CD14-positive monocyte (primary cell): ENCODE data around the gene TTC39B. TPM values are rescaled to one million over a fixed set of nuclear protein-coding genes. Genes with fewer than 3 reads are reported as not detected.

ENCODE experiments used
- DNase-seq, 3 donors: peaks; one replicate each; pipeline ENCODE4 v3.0.0-alpha.2; 2011 to 2022
- H2AFZ ChIP-seq: 2 replicates; pipeline ENCODE4 v1.6.0; 2012; ENCODE audit warnings: mild to moderate bottlenecking, low read depth, low read length, inconsistent platforms; ENCODE audit not compliant: insufficient read depth, poor library complexity, severe bottlenecking
- H3K27ac ChIP-seq, 2 donors: 1 replicate in 1 of 2; 2 replicates in 1 of 2; pipeline ENCODE4 v1.5.1; 2012 to 2013; ENCODE audit warnings: low read length in 2 of 2, control low read depth in 1 of 2, inconsistent platforms in 1 of 2, low read depth in 1 of 2, mild to moderate bottlenecking in 1 of 2
- H3K27me3 ChIP-seq, 2 donors: one replicate each; pipeline versions ENCODE4 v1.6.0 to v1.6.1; 2011 to 2013; ENCODE audit warnings: low read length in 2 of 2; ENCODE audit not compliant: control insufficient read depth in 2 of 2, insufficient read depth in 2 of 2
- H3K36me3 ChIP-seq, 2 donors: replicated peaks in 1 of 2; 1 replicate in 1 of 2; 2 replicates in 1 of 2; pipeline versions ENCODE4 v1.5.1 to v1.6.1; 2012 to 2013; ENCODE audit warnings: low read length in 2 of 2, control low read depth in 1 of 2, inconsistent platforms in 1 of 2, mild to moderate bottlenecking in 1 of 2; ENCODE audit not compliant: insufficient read depth in 2 of 2, control insufficient read depth in 1 of 2
- H3K4me1 ChIP-seq, 2 donors: 1 replicate in 1 of 2; 2 replicates in 1 of 2; pipeline versions ENCODE4 v1.5.1 to v1.6.1; 2012 to 2013; ENCODE audit warnings: low read length in 2 of 2, control low read depth in 1 of 2, inconsistent platforms in 1 of 2, mild to moderate bottlenecking in 1 of 2, moderate library complexity in 1 of 2; ENCODE audit not compliant: insufficient read depth in 2 of 2, control insufficient read depth in 1 of 2
- H3K4me2 ChIP-seq: replicated peaks from 2 replicates; pipeline ENCODE3; 2012; ENCODE audit warnings: low read length, moderate library complexity, mild to moderate bottlenecking; ENCODE audit not compliant: poor library complexity, severe bottlenecking; ENCODE audit errors: extremely low read depth
- H3K4me3 ChIP-seq, 3 experiments: fragments of 200-600 bp in 1 of 3; sonication (generic) in 1 of 3; replicated peaks in 1 of 3; 1 replicate in 2 of 3; 2 replicates in 1 of 3; pipeline ENCODE4 v1.5.1; 2011 to 2013; ENCODE audit warnings: low read length in 3 of 3, mild to moderate bottlenecking in 3 of 3, control low read depth in 2 of 3, low read depth in 2 of 3, inconsistent platforms in 1 of 3, moderate library complexity in 1 of 3
- H3K79me2 ChIP-seq: 2 replicates; pipeline ENCODE4 v1.6.0; 2012; ENCODE audit warnings: mild to moderate bottlenecking, control low read depth, inconsistent platforms, low read length, moderate library complexity; ENCODE audit not compliant: insufficient read depth
- H3K9ac ChIP-seq: 2 replicates; pipeline ENCODE4 v1.6.0; 2017; ENCODE audit warnings: low read length, mild to moderate bottlenecking; ENCODE audit not compliant: insufficient read depth, poor library complexity, severe bottlenecking
- H3K9me3 ChIP-seq, 2 donors: replicated peaks in 1 of 2; 1 replicate in 1 of 2; 2 replicates in 1 of 2; pipeline versions ENCODE4 v1.5.1 to v1.6.1; 2012 to 2013; ENCODE audit warnings: low read length in 2 of 2, control low read depth in 1 of 2; ENCODE audit not compliant: control insufficient read depth in 1 of 2, insufficient read depth in 1 of 2
- H4K20me1 ChIP-seq: 2 replicates; pipeline ENCODE4 v1.6.0; 2012; ENCODE audit warnings: mild to moderate bottlenecking, low read length, control low read depth, moderate library complexity; ENCODE audit not compliant: insufficient read depth
- H3K27ac Mint-ChIP-seq, 7 donors: one replicate each; pipeline ENCODE4 v1.8.0; 2020; ENCODE audit warnings: mild to moderate bottlenecking in 7 of 7, mixed read lengths in 7 of 7, moderate library complexity in 6 of 7, inconsistent platforms in 2 of 7
- H3K27me3 Mint-ChIP-seq, 3 donors: one replicate each; pipeline ENCODE4 v1.8.0; 2021 to 2022; ENCODE audit warnings: low read depth in 3 of 3, mild to moderate bottlenecking in 3 of 3, mixed read lengths in 3 of 3, moderate library complexity in 3 of 3, inconsistent platforms in 1 of 3
- H3K36me3 Mint-ChIP-seq, 2 donors: one replicate each; pipeline ENCODE4 v1.8.0; 2020; ENCODE audit warnings: mixed read lengths in 2 of 2, inconsistent platforms in 1 of 2, mild to moderate bottlenecking in 1 of 2
- H3K4me1 Mint-ChIP-seq: one replicate; pipeline ENCODE4 v1.8.0; 2020; ENCODE audit warnings: mild to moderate bottlenecking, mixed read lengths
- H3K4me3 Mint-ChIP-seq, 2 donors: one replicate each; pipeline ENCODE4 v1.8.0; 2020; ENCODE audit warnings: mild to moderate bottlenecking in 2 of 2, mixed read lengths in 2 of 2, moderate library complexity in 1 of 2
- H3K9me3 Mint-ChIP-seq, 7 donors: one replicate each; pipeline ENCODE4 v1.8.0; 2020 to 2022; ENCODE audit warnings: mixed read lengths in 7 of 7, mild to moderate bottlenecking in 6 of 7, moderate library complexity in 6 of 7, inconsistent platforms in 2 of 7
- WGBS: methylation state at CpG from one replicate; pipeline ENCODE4 v1.1.5; 2013; ENCODE audit warnings: missing lambda C conversion rate; ENCODE audit not compliant: insufficient coverage; 5-methylcytosine and 5-hydroxymethylcytosine counted together
- intact Hi-C, 2 donors: fragments of 100-400 bp; cut with micrococcal nuclease; formaldehyde crosslinking; loops; one replicate each; pipeline versions ENCODE4 v1.15.0 to v1.15.1; 2023
- polyA plus RNA-seq, 3 donors: library from polyadenylated mRNA; depleted of rRNA in 1 of 3; unstranded in 2 of 3; stranded (reverse) in 1 of 3; fragments of 300-500 nt in 2 of 3; fragments of >200 nt in 1 of 3; fragmentation: Illumina TruSeq in 2 of 3; gene quantifications; 1 replicate in 2 of 3; 2 replicates in 1 of 3; pipeline ENCODE4 v1.2.3, GENCODE V29; 2012 to 2021
- TF ChIP-seq, protein P1 (sequence below): fragments of 200-600 bp; IDR thresholded peaks from one replicate; pipeline ENCODE4 v1.8.0; 2022; ENCODE audit warnings: antibody characterized with exemption, mild to moderate bottlenecking

TTC39B gene
- polyA plus RNA-seq, 3 donors = 0.87 to 5.3 (median 3.1) TPM

DNA sequence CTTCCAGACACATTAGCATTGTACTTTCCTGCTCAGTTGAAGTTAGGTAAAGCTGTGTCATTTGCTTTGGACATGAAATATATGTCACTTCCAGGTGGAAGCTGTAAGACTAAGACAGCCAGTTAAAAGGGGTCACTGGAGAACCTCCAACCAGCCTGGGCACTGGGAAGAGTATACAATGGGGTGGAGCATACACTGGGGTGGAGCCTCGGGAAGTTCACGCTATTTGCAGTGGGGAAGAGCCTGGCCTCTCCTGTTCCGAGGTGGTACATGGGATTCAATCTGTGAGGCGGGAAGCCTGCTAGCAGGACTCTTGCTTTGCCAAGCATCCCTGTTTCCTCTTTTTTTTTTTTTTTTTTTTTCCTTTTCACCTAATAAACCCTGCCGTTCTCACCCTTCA, 145.3 kb downstream of the TTC39B start:
- Histone ChIP-seq H3K4me2 (no peak overlapping the region), H3K9me3 (no peaks in the 10 kb centered on the region), H3K36me3 (no peaks in the 10 kb centered on the region), H4K20me1 (no peaks in the 10 kb centered on the region), H3K79me2 (no peaks in the 10 kb centered on the region), H3K27me3 (no peaks in the 10 kb centered on the region), H3K4me3 (no peak overlapping the region), H3K9ac (no peak overlapping the region), H3K27ac (no peak overlapping the region), H2AFZ (no peak overlapping the region), H3K4me1 (no peaks in the 10 kb centered on the region)
- no peak for DNase-seq
- H3K36me3 Mint-ChIP-seq = no peaks in the 10 kb centered on the region
- H3K27me3 Mint-ChIP-seq = peaks cover 0 to 6% (median 1%) of the 10 kb centered on the region in 3 donors
- no CpG with 5 or more reads among the region's 5 CpGs for WGBS
- H3K27ac Mint-ChIP-seq = no peak overlapping the region
- no peak overlapping the region for H3K4me3 Mint-ChIP-seq
- no peaks in the 10 kb centered on the region for H3K4me1 Mint-ChIP-seq
- H3K9me3 Mint-ChIP-seq = peaks cover 0 to 3% (median 0%) of the 10 kb centered on the region in 7 donors
- TF ChIP-seq, protein P1, sequence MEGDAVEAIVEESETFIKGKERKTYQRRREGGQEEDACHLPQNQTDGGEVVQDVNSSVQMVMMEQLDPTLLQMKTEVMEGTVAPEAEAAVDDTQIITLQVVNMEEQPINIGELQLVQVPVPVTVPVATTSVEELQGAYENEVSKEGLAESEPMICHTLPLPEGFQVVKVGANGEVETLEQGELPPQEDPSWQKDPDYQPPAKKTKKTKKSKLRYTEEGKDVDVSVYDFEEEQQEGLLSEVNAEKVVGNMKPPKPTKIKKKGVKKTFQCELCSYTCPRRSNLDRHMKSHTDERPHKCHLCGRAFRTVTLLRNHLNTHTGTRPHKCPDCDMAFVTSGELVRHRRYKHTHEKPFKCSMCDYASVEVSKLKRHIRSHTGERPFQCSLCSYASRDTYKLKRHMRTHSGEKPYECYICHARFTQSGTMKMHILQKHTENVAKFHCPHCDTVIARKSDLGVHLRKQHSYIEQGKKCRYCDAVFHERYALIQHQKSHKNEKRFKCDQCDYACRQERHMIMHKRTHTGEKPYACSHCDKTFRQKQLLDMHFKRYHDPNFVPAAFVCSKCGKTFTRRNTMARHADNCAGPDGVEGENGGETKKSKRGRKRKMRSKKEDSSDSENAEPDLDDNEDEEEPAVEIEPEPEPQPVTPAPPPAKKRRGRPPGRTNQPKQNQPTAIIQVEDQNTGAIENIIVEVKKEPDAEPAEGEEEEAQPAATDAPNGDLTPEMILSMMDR = no peak
- intact Hi-C loops = no loop called here

DNA sequence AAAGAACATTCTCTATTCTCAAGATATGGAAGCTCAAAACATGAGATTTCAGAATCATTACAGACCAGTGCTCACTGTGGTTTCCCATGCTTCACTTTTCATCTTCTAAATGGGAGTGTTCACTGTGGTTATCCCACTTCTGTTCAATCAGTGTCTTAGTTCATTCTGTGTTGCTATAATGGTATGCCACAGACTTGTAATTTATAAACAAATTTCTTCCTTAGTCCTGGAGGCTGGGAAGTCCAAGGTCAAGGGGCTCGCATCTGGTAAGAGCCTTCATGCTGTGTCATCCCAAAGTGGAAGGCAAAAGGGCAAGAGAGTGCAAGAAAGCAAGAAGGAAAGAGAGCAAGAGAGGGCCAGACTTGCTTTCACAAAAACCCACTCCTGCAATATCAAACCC, 146.3 kb downstream of the TTC39B start:
- H3K4me1 ChIP-seq = no peaks in the 10 kb centered on the region
- Mint-ChIP-seq H3K27ac (no peak overlapping the region), H3K4me1 (no peaks in the 10 kb centered on the region), H3K36me3 (no peaks in the 10 kb centered on the region), H3K9me3 (peaks cover 0 to 3% (median 2%) of the 10 kb centered on the region in 7 donors), H3K27me3 (peaks cover 0 to 6% (median 1%) of the 10 kb centered on the region in 3 donors), H3K4me3 (no peak overlapping the region)
- no peak overlapping the region for H2AFZ ChIP-seq
- no peak overlapping the region for H3K4me3 ChIP-seq
- no peak overlapping the region for H3K9ac ChIP-seq
- no peaks in the 10 kb centered on the region for H3K27me3 ChIP-seq
- no peak overlapping the region for H3K27ac ChIP-seq
- intact Hi-C loops = no loop called here
- H3K36me3 ChIP-seq = no peaks in the 10 kb centered on the region
- H3K9me3 ChIP-seq = no peaks in the 10 kb centered on the region
- H4K20me1 ChIP-seq = no peaks in the 10 kb centered on the region
- H3K4me2 ChIP-seq = no peak overlapping the region
- no peaks in the 10 kb centered on the region for H3K79me2 ChIP-seq
- no CpG with 5 or more reads among the region's 1 CpG for WGBS
- DNase-seq = no peak
- TF ChIP-seq, protein P1 = no peak
